HG03521 (cell line): ENCODE measurements around the gene GIGYF1.

Experiments
- ATAC-seq: cut with Tn5 transposase; IDR thresholded peaks from one replicate; pipeline ENCODE4 v1.9.1; 2021; ENCODE audit warnings: mild to moderate bottlenecking, moderate library complexity; ENCODE audit not compliant: unreplicated experiment

The GIGYF1 gene

DNA sequence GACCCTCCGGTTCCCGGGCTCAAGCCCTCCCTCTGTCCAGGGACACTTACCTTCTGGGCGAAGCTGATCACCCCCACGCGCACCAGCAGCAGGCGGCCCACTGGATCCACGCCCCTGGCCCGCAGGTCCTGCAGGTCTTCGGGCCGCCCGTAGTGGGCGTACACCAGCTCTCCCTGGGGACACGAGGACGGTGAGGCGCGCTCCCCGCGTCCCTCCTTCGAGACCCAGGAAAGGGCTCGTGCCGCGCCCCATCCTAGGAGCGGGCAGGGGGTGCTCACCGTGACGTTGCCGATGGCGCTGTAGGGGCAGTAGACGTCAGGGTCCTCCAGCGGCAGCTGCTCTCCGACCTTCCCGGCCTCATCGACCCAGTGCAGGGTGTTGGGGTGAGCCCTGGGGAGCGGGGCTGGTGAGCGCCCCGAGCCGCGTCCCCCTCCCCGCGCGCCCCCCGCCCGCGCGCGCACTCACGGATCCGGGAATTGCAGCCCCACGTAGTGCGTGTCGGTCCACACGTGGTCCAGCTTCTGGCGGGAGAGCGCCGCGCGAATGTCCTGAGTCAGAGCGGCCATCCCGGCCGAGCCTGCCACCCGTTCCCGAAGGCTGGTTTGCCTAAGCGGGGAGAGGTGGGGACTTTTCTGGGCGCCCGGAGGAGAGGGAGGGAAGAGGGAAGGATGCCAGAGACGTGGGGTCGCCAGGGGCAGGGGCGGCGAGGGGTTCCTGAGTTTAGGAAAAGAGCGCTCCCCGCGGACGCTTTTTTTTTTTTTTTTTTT lies 60.9 kb downstream of the GIGYF1 start:
- peak; percentile 53 for ATAC-seq

DNA sequence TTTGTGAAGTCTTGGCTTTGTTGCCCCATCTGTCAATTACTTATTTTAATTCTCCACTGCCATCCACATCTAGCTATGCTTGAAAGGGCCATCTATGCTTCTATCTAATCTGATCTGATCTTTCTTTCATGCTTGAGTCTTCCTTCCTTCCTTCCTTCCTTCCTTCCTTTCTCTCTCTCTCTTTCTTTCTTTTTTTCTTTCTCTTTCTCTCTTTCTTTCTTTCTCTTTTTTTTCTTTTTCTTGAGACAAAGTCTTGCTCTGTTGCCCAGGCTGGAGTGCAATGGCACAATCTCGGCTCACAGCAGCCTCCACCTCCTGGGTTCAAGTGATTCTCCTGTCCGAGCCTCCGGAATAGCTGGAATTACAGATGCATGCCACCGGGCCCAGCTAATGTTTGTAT lies 64.0 kb downstream of the GIGYF1 start:
- ATAC-seq: no peak
